OCI-LY3 (cell line): ENCODE measurements around the gene STOML2.

Experiments used
- H2AFZ ChIP-seq: fragments of 200-600, 300-600 bp; shearing (Covaris generic); 2 replicates; pipeline ENCODE4 v1.6.0; 2014; ENCODE audit warnings: antibody characterized with exemption, low read depth, low read length
- H3K27ac ChIP-seq: fragments of 200-600, 300-600 bp; sonication (generic); 2 replicates; pipeline ENCODE4 v1.5.1; 2014; ENCODE audit warnings: mild to moderate bottlenecking, low read length, moderate library complexity, mixed read lengths
- H3K27me3 ChIP-seq: fragments of 200-600, 300-600 bp; sonication (generic); 2 replicates; pipeline ENCODE4 v1.6.1; 2014; ENCODE audit warnings: low read depth, low read length, mixed read lengths
- H3K36me3 ChIP-seq: fragments of 200-600, 300-600 bp; sonication (generic); replicated peaks from 2 replicates; pipeline ENCODE3; 2014; ENCODE audit warnings: low read depth, low read length, mixed read lengths
- H3K4me1 ChIP-seq: fragments of 300-600, 200-600 bp; sonication (generic); 2 replicates; pipeline ENCODE4 v1.6.1; 2014; ENCODE audit warnings: low read length, mixed read lengths
- H3K4me2 ChIP-seq: fragments of 200-600, 300-600 bp; sonication (generic); 2 replicates; pipeline ENCODE4 v1.6.1; 2014; ENCODE audit warnings: low read length, mixed read lengths
- H3K4me3 ChIP-seq: fragments of 300-600, 200-600 bp; sonication (generic); 2 replicates; pipeline ENCODE4 v1.5.1; 2014; ENCODE audit warnings: antibody characterized with exemption, mild to moderate bottlenecking, low read length, moderate library complexity
- H3K79me2 ChIP-seq: fragments of 300-600, 200-600 bp; shearing (Covaris generic); 2 replicates; pipeline ENCODE4 v1.6.1; 2014; ENCODE audit warnings: mild to moderate bottlenecking, low read length, mixed read lengths
- H3K9ac ChIP-seq: fragments of 300-600, 200-600 bp; shearing (Covaris generic); 2 replicates; pipeline ENCODE4 v1.6.0; 2014; ENCODE audit warnings: mild to moderate bottlenecking, low read length, moderate library complexity
- H3K9me3 ChIP-seq: fragments of 200-600, 300-600 bp; shearing (Covaris generic); 2 replicates; pipeline ENCODE4 v1.6.1; 2014; ENCODE audit warnings: low read length, mixed read lengths; ENCODE audit not compliant: insufficient read depth
- H4K20me1 ChIP-seq: fragments of 200-600, 300-600 bp; sonication (generic); 2 replicates; pipeline ENCODE4 v1.6.1; 2016; ENCODE audit warnings: low read length, mixed read lengths; ENCODE audit not compliant: insufficient read depth
- EZH2phosphoT487 ChIP-seq: fragments of 200-600 bp; shearing (Covaris generic); IDR thresholded peaks from 2 replicates; pipeline ENCODE4 v1.6.1; 2018; ENCODE audit warnings: antibody characterized with exemption, mixed run types, low read depth
- TF ChIP-seq, protein P1 (sequence below): fragments of 200-600, 300-600 bp; sonication (generic); IDR thresholded peaks from 2 replicates; pipeline ENCODE4 v1.5.1; 2014; ENCODE audit warnings: antibody characterized with exemption, low read length, low read depth

STOML2 gene

DNA sequence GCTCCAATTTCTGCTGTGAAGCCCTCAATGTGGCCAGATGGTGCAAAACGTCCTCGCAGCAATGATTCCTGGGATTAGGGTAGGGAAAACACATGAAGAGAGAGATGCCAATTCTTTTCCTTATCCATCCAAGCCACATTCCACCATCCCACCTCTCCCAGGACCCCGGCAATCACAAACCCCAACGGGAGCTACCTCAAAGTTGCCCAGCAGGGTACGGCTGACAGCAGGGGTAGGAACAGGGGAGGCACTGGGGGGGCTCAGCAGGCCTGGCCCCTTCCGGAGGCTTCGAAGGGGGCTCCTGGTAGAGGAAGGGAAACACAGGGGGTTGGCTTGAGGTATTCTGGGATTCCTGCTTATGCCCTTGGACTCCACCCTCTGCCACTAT lies 3.4 kb upstream of the STOML2 start:
- H4K20me1 ChIP-seq: 0 out of 2 replicates have a peak, but pooled peaks cover 5% of the 10 kb centered on the region
- peaks cover 21% of the 10 kb centered on the region for H3K4me1 ChIP-seq
- H3K4me3 ChIP-seq: no peak overlapping the region
- H3K27me3 ChIP-seq: no peaks in the 10 kb centered on the region
- no peaks in the 10 kb centered on the region for H3K9me3 ChIP-seq
- peaks cover 7% of the 10 kb centered on the region for H3K36me3 ChIP-seq
- H3K9ac ChIP-seq: no peak overlapping the region
- H3K79me2 ChIP-seq: peaks cover 16% of the 10 kb centered on the region
- H2AFZ ChIP-seq: no peak overlapping the region
- H3K4me2 ChIP-seq: no peak overlapping the region
- no peak overlapping the region for H3K27ac ChIP-seq
- no peak for TF ChIP-seq EZH2phosphoT487

DNA sequence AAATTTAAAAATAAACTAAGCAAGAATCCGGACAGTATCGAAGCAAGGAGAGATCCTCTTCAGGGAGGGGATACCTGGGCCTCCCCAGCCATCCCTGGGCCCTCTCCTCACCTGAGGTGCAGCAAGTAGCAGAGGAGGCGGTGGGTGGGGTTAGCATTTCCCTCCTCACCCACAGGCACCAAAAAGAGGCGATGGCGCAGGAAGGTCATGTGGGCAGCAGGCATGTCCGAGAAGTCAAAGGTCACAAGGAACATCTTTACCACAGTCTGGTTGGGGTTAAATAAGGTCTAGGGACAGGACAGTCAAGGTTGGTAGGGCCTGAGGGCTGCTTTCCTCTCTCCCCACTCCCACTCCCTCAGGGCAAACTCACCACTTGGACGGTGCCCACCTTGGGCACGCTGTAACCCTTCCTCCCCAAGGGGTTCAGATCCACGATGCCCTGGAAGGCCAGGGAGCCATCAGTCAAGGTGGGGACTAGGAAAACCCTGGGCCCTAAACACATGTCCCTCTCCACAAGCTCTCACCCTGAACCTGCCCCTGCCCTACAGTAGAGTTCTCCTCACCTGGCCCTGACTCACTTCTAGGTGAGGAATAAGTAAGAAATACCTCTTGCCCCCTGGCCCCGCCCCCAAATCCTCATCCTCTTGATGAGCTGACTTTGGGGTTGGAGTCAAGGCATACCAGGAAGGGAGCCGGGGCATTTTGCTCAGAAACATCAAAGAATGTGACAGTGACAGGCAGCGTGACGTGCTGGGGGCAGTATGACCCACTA lies 2.8 kb upstream of the STOML2 start:
- no peaks in the 10 kb centered on the region for H3K27me3 ChIP-seq
- peaks cover 18% of the 10 kb centered on the region for H3K4me1 ChIP-seq
- H3K27ac ChIP-seq: no peak overlapping the region
- TF ChIP-seq, protein P1, sequence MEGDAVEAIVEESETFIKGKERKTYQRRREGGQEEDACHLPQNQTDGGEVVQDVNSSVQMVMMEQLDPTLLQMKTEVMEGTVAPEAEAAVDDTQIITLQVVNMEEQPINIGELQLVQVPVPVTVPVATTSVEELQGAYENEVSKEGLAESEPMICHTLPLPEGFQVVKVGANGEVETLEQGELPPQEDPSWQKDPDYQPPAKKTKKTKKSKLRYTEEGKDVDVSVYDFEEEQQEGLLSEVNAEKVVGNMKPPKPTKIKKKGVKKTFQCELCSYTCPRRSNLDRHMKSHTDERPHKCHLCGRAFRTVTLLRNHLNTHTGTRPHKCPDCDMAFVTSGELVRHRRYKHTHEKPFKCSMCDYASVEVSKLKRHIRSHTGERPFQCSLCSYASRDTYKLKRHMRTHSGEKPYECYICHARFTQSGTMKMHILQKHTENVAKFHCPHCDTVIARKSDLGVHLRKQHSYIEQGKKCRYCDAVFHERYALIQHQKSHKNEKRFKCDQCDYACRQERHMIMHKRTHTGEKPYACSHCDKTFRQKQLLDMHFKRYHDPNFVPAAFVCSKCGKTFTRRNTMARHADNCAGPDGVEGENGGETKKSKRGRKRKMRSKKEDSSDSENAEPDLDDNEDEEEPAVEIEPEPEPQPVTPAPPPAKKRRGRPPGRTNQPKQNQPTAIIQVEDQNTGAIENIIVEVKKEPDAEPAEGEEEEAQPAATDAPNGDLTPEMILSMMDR: no peak
- no peak for TF ChIP-seq EZH2phosphoT487
- H3K9ac ChIP-seq: no peak overlapping the region
- peaks cover 13% of the 10 kb centered on the region for H3K36me3 ChIP-seq
- H3K4me2 ChIP-seq: no peak overlapping the region
- H3K9me3 ChIP-seq: no peaks in the 10 kb centered on the region
- H4K20me1 ChIP-seq: 0 out of 2 replicates have a peak, but pooled peaks cover 5% of the 10 kb centered on the region
- peaks cover 19% of the 10 kb centered on the region for H3K79me2 ChIP-seq
- H3K4me3 ChIP-seq: no peak overlapping the region
- no peak overlapping the region for H2AFZ ChIP-seq

DNA sequence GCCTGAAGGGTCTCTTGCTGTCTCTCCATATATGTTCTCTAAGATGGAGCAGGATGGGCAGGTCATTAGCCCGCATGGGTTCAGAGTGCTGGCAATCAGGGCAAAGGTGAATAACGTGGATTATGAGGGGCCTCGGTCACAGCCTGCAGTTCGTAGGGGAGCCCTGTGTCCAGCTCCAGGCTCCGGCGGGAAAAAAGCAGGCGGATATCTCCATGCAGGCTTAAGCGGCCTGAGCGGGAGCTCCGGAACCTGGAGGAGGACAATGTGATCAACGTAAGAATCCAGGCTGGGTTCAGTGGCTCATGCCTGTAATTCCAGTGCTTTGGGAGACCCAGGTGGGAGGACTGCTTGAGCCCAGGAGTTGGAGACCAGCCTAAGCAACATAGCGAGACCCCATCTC lies 2.2 kb upstream of the STOML2 start:
- Histone ChIP-seq H3K4me1 (peaks cover 13% of the 10 kb centered on the region), H3K36me3 (peaks cover 18% of the 10 kb centered on the region), H3K9ac (no peak overlapping the region), H3K4me2 (no peak overlapping the region), H3K27me3 (no peaks in the 10 kb centered on the region), H3K27ac (no peak overlapping the region), H4K20me1 (0 out of 2 replicates have a peak, but pooled peaks cover under 1% of the 10 kb centered on the region), H2AFZ (no peak overlapping the region), H3K4me3 (no peak overlapping the region), H3K79me2 (peaks cover 19% of the 10 kb centered on the region), H3K9me3 (no peaks in the 10 kb centered on the region)
- TF ChIP-seq EZH2phosphoT487: no peak
- TF ChIP-seq, protein P1: no peak

DNA sequence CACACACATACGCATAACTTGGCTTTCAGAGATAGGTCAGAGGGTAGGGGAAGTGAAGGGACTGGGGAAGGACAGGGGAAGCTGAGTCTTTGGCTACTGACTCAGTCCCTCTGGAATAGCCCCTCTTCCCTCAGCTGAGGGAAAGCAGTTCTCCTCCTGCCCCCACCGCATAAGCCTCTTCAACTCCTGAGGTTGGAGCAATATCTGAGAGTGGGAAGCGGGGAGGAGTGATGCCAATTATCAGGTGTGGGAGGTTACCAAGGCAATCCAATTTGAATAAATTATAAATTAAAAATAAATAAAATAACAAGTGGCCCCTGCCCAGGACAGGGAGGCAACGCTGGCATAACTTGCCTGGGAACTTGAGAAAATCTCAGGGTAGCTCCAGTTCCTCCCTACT lies 1.7 kb upstream of the STOML2 start:
- Histone ChIP-seq H3K27ac (no peak overlapping the region), H2AFZ (no peak overlapping the region), H3K9me3 (no peaks in the 10 kb centered on the region), H3K4me2 (no peak overlapping the region), H3K9ac (no peak overlapping the region), H3K4me1 (peaks cover 13% of the 10 kb centered on the region), H3K27me3 (no peaks in the 10 kb centered on the region), H3K36me3 (peaks cover 22% of the 10 kb centered on the region), H3K4me3 (no peak overlapping the region), H3K79me2 (peaks cover 19% of the 10 kb centered on the region), H4K20me1 (no peaks in the 10 kb centered on the region)
- TF ChIP-seq, protein P1: no peak
- TF ChIP-seq EZH2phosphoT487: no peak
